CD4-positive, alpha-beta T cell treated with Interferon gamma for 1 hour (primary cell): ENCODE measurements around the gene LRP5.

Experiments used
- DNase-seq: peaks from one replicate; pipeline ENCODE4 v3.0.0-alpha.2; 2020

Gene LRP5

DNA sequence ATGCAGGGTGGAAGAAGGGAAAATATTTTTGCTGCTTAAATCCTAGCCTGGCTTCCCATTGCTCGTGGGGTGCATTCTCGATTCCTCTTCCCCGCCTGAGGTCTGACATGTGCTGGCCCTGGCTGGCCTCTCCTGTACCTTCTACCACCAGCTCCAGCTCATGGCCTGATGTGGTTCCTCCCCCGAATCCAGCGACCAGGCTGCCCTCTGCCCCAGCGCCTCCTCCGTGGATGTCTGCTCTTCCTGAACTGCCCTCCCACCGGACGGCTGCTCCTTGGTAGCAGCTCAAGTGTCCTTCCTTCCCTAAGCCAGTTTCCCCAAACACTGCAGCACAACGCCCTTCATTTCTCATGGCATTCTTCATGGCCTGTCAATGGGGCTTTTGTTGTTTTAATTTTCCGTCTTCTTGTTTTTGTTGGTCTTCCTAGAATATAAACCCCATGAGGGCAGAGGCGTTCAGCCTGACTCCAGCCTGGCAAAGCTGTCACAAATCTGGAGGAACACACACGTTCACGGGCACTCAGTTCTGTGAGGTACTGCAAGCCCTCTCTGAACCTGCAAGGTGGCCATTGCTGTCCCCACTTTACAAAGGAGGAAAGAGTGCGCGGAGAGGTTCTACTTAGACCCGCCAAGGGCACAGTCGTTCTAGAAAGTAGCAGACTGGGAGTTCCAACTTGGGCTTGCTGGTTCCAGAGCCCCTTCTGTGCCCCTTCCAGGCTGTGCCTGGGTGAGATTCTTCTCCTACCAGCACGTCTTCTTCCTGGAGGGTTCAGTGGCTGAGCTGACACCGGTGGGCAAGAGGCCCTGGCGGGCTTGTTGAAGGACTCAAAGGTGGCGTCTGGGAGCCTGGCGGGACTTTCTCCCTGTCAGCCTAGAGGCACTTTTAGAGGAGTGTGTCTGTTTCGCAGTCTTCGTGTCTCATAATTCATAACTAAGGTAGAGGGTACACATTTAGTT is 953 bp upstream of the LRP5 start:
- no peak for DNase-seq

DNA sequence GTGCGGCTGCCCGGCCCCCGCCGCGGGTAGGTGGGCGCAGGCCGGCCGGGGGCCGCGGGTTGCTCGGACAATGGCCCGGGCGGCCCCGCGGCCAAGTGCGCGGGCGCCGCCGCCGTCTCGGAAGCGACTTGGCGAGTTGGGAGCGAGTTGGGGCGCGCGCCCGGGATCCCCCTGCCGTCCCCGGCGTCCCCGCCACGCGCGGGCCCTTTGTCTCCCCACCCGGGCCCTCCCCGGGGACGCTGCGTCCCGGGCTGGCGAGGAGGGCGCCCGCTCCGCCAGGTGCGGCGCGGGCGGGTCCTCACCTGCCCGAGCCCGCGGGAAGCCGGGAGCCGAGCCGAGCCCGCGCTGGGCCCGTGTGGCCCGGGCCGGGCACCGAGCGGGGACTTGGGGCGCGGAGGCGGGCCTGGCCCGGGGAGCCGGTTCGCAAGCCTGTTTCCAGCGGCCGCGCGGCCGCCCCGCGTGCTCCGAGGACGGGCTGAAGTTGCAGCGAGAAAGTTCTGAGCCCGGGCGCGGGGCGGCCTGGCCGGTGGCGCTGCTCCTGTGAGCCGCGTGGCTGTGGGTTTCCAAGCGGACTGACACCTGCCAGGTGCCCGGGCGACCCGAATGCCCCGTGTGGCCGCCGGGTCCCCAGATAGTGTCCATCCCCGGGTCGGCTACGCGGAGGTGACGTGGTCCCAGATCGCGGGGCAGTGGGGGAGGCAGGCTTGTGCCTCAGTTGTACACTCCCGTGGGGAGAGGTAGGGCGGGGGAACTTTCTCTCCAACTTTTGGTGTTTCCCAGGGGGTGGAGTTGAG is 586 bp downstream of the LRP5 start:
- DNase-seq = no peak

GRCh38 chr11:68313574-68314202 is 1.3 kb downstream of the LRP5 start:
- DNase-seq = no peak

- no peak for DNase-seq
Measured at GRCh38 chr11:68314203-68315170, 2.1 kb downstream of the LRP5 start.

DNA sequence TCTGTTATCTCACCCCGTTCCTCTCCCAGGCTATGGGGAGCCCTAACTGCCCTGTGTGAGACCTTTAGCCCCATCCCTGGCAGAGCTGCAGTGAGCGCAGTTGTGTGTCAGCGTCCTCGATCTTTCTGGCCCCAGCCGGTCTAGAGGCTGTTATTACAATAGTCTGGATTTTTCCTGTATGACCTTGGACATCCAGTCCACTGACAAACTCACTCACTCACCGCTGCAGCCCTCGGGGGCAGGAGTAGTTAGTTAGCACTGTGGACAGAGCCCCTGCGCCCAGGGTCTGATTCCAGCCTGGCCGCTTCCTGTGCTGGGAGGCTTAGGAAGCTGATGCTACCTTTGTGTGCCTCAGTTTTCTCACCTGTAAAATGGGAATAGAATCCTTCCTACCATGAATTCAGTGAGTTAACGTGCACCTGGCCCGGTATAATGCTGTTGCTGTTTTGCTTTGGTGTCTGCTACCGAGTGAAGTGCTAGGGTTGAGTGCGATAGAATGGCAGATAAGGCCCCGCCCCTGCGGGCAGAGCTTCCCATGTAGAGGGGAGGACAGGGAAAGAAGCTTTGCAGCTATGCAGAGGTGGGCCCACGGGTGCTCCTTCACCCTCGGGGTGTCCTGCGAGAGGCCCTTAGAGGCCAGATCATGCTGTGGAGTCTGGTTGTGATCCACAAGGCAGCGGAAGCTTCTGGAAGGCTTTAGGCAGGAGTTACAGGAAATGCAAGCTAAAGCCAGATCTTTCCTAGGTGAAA is 3.0 kb downstream of the LRP5 start:
- DNase-seq = no peak

- no peak for DNase-seq
Measured at GRCh38 chr11:68317147-68317785, 4.9 kb downstream of the LRP5 start.

DNA sequence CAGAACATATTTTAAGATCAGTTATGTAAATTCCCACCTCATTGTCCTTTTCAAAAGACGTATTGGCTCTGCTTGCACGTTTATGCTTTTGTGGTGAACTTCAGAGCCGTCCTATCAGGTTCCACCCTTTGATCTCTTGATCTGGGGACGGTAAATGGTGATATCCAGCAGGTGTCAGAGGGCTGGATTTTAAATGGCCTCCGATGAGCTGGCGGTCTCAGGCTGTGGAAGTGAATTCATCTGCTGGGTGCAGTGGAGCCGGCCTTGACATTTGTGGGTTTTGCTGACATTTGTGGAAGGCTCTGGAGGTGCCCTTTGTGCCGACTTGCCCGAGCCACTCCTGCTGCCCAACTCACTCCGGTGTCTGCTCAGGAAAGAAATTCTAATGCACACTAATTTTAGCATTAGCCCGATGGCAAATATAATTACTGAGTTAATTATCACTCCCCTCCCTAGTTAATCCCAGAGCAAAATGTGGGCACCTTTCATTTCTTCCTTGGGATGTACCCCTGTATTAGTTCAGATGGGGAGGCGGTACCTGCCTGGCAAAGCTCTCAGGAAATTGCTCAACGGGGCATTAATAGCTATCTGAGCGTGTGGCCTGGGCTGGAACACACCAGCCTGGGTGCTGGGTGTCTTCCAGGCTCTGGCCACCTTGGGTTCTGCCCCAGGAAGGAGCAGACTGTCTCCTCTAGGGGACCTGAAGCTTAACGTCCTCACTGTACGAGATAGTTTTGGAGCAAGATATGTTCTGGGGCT is 9.1 kb downstream of the LRP5 start:
- DNase-seq = no peak

GRCh38 chr11:68322052-68322430 is 9.7 kb downstream of the LRP5 start:
- no peak for DNase-seq

DNA sequence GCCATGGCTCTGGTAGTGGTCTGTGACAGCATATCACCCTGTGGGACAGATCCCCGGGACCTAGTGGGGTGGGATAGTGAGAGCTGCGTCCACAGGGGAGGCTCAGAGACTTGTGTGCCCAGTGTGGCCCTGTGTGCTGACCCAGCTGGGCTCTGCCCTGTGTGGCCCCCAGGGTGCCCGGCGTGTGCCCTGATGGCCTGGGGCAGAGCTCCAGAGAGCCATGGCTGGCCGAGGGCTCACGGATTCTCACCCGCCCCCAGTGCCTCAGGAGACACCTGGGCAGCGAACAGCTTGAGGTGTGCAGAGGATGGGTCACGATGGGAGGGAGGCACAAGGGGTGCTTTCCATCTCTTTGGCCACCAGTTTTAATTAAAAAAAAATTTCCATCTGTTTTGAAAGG is 11.8 kb downstream of the LRP5 start:
- no peak for DNase-seq

DNA sequence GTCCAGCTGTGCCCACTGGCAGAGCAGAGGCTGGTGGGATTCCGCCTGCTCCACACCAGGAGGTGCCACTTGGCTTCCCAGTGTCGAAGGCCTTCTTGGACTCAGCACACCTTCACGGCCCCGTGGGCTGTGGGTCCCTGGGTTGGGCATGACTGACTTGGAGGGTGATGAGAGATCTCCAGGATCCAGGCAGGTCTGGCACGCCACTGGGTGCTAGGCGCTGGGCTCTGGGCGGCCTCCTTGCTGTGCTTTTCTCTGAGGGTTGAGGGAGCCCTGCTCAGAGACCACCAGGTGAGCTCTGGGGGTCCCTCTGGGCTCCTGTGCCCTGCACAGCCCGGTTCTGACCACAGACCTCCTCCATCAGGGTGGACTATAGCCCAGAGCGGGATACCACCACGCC is 12.3 kb downstream of the LRP5 start:
- no peak for DNase-seq

DNA sequence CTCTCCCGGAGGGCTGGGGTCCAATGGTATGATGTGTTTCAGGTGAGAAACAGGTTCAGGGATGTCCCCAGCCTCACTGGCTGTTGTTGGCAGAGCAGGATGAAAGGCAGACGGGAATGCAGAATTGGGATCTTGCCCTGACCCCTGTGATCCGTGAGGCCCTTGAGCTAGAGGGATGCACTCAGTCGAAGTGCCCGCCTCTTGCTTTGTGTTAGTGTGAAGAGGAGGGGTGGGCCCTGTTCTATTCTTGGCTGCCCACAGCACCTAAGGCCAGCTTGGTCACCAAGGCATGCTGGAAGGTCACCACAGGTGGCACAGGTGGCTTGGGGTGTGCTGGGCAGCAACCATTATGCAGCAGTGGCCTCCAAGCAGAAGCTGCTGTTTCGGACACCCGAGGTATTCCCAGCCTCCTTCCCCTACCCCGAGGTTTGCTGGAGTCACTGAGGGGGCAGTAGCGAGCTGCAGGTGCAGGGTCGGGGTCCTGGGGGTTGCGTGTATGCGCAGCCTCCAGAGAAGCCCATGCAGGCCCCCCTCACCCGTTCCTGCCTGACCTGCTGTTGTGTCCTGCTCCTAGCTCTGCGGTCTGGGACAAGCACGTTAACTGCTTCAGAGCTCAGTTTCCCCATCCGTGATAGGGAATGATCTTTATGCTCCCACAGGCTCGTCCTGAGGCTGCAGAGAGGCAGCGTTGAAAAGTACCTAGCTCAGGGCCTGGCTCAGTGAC is 13.0 kb downstream of the LRP5 start:
- DNase-seq = no peak

GRCh38 chr11:68325907-68326220 is 13.5 kb downstream of the LRP5 start:
- DNase-seq = no peak

DNA sequence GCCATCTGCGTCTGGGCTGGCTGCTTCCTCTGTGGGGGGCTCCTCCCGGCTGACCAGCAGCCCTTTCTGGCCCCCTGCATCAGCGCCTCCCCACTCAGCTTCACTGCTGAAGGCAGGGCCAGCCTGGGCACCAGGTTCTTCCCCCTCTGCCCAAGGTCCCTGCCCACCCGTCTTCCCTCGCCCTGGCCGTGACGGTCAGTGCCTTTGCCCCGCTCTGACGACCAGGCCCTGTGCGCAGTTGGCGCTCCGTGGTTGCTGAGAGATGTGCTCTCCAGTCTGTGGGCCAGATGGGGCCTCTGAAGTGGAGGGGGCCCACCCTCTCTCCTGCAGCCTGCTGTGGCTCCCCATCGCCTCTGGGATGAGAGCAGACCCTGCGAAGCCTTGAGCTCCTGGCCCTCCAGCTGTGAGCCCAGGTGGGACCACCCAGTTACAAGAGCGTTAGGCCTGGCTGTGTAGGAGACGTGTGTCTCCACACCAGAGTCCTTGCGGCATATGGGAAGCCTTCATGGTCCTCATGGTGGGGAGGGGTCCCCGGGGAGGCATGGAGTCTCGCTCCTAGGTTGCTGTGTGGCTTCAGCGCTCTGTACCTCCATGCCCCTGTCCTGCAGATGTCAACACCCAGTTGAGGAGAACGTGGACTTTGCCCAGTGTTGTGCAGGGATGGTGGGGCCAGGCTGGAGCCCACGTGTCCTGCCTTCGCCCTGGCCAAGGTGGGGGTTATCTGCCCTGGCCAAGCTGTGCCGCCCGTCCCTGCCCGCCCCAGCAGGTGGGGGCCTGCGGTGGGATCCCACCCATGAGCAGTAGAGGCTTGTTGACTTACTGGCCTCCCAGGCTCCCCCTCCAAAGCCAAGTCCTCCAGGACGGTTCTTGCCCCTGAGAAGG is 14.2 kb downstream of the LRP5 start:
- no peak for DNase-seq

DNA sequence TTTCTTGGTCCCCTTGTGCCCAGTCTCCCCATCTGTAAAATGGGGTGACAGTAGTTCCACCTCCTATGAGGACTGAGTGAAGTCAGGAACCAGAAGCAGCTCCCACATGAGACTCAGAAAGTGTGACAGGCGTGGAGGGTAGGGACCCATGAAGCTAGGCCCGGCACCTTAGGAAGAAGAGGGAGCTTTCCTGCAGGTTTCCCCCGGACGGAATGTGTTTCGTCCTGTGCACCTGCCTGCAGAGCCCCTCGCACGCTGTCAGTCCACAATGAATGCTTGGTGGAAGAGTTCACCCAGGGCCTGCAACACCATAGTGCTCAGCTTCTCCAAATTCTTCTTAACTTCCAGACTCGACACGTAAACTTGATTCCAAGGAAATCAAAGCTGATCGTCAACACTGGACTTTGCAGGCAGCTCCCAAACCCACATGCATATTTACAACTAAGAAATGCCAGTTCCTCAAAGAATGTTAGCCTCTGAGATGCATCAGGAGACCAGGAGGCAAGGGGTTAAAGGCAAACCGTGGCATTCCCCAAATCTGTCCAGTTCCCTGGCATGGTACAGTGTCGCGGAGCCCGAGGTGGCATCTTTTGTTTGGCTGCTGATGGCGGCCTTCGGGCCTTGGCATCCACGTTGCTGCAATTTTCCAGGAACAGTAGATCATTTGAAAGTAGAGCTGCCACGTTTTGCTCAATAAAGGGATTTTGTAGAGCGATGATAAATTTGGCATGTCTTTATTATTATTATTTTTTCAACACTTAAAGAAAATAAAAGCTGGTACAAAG is 15.4 kb downstream of the LRP5 start:
- no peak for DNase-seq

DNA sequence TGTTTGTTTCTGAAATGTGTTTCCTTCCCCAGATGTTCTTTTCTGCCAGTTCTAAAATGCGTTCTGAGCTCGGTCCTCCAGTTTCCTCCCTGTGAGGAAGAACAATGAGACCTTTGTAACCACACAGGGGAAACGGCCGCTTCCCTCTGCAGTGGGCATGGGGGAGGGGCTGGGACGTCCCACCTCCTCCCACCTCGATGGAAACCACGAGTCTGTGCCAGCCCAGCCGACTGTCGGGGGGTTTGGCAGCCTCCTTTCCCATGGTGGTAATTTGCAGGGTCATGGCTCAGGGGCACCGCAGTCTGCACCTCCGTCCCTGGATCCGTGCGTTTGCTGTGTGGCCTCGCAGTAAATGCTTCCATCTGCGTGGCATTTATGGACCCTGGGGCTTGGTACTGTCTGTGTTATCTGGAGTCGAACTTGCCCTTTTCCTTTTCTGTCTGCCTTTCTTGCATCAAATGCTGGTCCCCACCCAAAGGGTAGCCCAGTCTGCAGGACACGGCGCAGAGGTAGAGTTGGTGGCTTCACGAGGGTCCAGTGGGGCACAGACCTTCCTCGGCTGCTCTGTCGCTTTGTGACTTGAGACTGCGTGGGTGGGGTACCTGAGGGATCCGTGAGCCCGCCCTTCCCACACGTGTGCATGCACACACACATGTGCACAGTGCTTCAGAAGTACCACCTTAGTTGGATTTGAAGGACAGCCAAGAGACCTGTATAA is 16.1 kb downstream of the LRP5 start:
- DNase-seq = no peak

- no peak for DNase-seq
Measured at GRCh38 chr11:68329536-68329935, 17.1 kb downstream of the LRP5 start.
